ENCODE data around the gene DSP. TPM values are rescaled to one million over a fixed set of nuclear protein-coding genes. Genes with fewer than 3 reads are reported as not detected.

Gene DSP
- total and polyA plus RNA-seq, 10 of the 15 experiments (the other 5 are each of a cell fraction or from before 2014, with no cell fraction given) = under 0.01 to 0.36 (median 0.04) TPM; not detected in 4

GRCh38 chr6:7529141-7529540 is 12.3 kb upstream of the DSP start (continued):
- no peak for TF ChIP-seq NRF1 (conservative IDR thresholded peaks at IDR 0.05; ENCODE audit: low read depth, low read length)
- TF ChIP-seq GABPA (IDR thresholded peaks at IDR 0.05; ENCODE audit: low read depth) = no peak
- no peak for TF ChIP-seq SUPT20H (IDR thresholded peaks at IDR 0.05; ENCODE audit: borderline replicate concordance, control insufficient read depth, low read depth, low read length)
- TF ChIP-seq CHD4 (IDR thresholded peaks at IDR 0.05) = no peak
- TF ChIP-seq SMC3 (IDR thresholded peaks at IDR 0.05; ENCODE audit: borderline replicate concordance, low read length) = no peak

- H3K9me3 ChIP-seq (replicated peaks; ENCODE audit: control insufficient read depth, insufficient read depth, low read length) = no peaks in the 10 kb centered on the region
- 0 out of 4 replicates have a peak, but pooled peaks cover 0 to 2% of the 10 kb centered on the region in 2 experiments for H3K27me3 ChIP-seq (replicated peaks in 1 of 2; ENCODE audit: control insufficient read depth in 2 of 2, insufficient read depth in 2 of 2, low read length in 1 of 2)
- ChIA-PET SMC1A (ENCODE audit: uncharacterized antibody, unreplicated experiment) (no interaction called here), CTCF (no interaction called here), POLR2A (no interaction called here), RAD21 (ENCODE audit: unreplicated experiment) (no interaction called here)
- no peaks in the 10 kb centered on the region for H3K36me3 ChIP-seq (ENCODE audit: control insufficient read depth in 2 of 2, insufficient read depth in 2 of 2, low read length in 1 of 2)
- H3K79me2 ChIP-seq (ENCODE audit: control insufficient read depth, insufficient read depth, low read length) = no peaks in the 10 kb centered on the region
- H3K4me1 ChIP-seq (ENCODE audit: control insufficient read depth, insufficient read depth, low read length) = no peaks in the 10 kb centered on the region
- intact Hi-C loops (cut with micrococcal nuclease; ENCODE audit: unreplicated experiment) = no loop called here
- ATAC-seq = no peak
- H3K27ac ChIP-seq (ENCODE audit: control insufficient read depth, insufficient read depth) = no peak overlapping the region
- DNase-seq (ENCODE audit: low read depth, low spot score) = no peak
- BruUV-seq (replicated peaks) = no TSS peak
- no peak overlapping the region for H2AFZ ChIP-seq (ENCODE audit: control insufficient read depth, low read depth, low read length)
- WGBS (ENCODE audit: insufficient coverage, insufficient replicate concordance, low lambda C conversion rate, missing lambda C conversion rate) = 69% methylated on average over 6 of the region's 6 CpGs
- FAIRE-seq = no peak
- no peak overlapping the region for H3K4me2 ChIP-seq (ENCODE audit: control insufficient read depth, insufficient read depth)
- H4K20me1 ChIP-seq (ENCODE audit: control insufficient read depth, insufficient read depth) = no peaks in the 10 kb centered on the region
- H3K9ac ChIP-seq (ENCODE audit: control insufficient read depth, insufficient read depth, low read length) = no peak overlapping the region
- H3K4me3 ChIP-seq = no peak overlapping the region
- in situ Hi-C loops (cut with MboI) = no loop called here
- TF ChIP-seq SPI1 (IDR thresholded peaks at IDR 0.05; ENCODE audit: borderline replicate concordance, insufficient read depth, low read depth, low read length) = no peak
- TF ChIP-seq NKRF (conservative IDR thresholded peaks at IDR 0.05) = no peak
- TF ChIP-seq STAT1 (conservative IDR thresholded peaks at IDR 0.05) = no peak
- no peak for TF ChIP-seq ZBTB40 (IDR thresholded peaks at IDR 0.05; ENCODE audit: borderline replicate concordance)
- no peak for TF ChIP-seq POLR2AphosphoS2 (IDR thresholded peaks at IDR 0.05; ENCODE audit: low read depth, low read length)
- no peak for TF ChIP-seq LARP7 (IDR thresholded peaks at IDR 0.05)
- TF ChIP-seq SMAD5 (IDR thresholded peaks at IDR 0.05; ENCODE audit: low read depth) = no peak
- no peak for TF ChIP-seq DPF2 (IDR thresholded peaks at IDR 0.05)
- TF ChIP-seq MEF2A (IDR thresholded peaks at IDR 0.05; ENCODE audit: insufficient read depth, low read depth, low read length) = no peak
- TF ChIP-seq ZBTB11 (CRISPR knock-in tag; IDR thresholded peaks at IDR 0.05) = no peak
Observed at GRCh38 chr6:7532232-7532631, 9.2 kb upstream of the DSP start.
